DND-41 (cell line): ENCODE results near the gene DYDC1.

Source experiments
- CTCF ChIP-seq: IDR thresholded peaks from 2 replicates; pipeline ENCODE4 v1.5.1; 2012; ENCODE audit warnings: borderline replicate concordance, low read length, moderate library complexity, mild to moderate bottlenecking; ENCODE audit not compliant: poor library complexity, severe bottlenecking; ENCODE audit errors: extremely low read depth
- EZH2 ChIP-seq: IDR thresholded peaks from 3 replicates; pipeline ENCODE4 v1.6.1; 2012; ENCODE audit warnings: borderline replicate concordance, low read depth, mild to moderate bottlenecking, moderate library complexity, low read length, inconsistent platforms; ENCODE audit not compliant: severe bottlenecking

- TF ChIP-seq CTCF (no peak), EZH2 (no peak)
These were observed 43.7 kb upstream of the DYDC1 start for GRCh38 chr10:80400136-80400804.
